GM10266 (cell line): ENCODE measurements around the gene ARVCF.

Experiments used
- DNase-seq: peaks from one replicate; pipeline ENCODE4 v3.0.0; 2012; ENCODE audit errors: extremely low spot score
- CTCF ChIP-seq: IDR thresholded peaks from 2 replicates; pipeline ENCODE4 v1.5.1; 2012; ENCODE audit warnings: mild to moderate bottlenecking, low read depth; ENCODE audit not compliant: control insufficient read depth, insufficient read depth; ENCODE audit errors: missing control alignments

ARVCF gene

GRCh38 chr22:19994851-19995610 lies 21.6 kb downstream of the ARVCF start:
- TF ChIP-seq CTCF = no peak
- DNase-seq = no peak

DNA sequence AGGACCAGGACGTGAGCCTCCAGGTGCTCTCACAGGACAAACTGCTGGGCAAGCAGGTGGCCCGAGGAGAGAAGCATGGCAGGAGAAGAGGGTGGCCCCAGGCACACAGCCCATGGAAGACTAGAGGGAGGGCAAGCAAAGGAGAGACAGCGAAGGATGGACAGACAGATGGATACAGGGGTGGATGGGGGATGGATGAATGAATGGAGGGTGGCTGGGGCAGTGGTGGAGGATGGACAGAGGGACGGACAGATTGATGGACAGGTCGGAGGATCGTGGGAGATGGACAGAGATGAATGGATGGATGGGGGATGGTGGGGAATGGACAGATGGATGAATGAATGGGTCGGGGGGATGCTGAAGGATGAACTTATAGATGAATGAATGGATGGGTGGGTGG lies 22.7 kb downstream of the ARVCF start:
- no peak for DNase-seq
- TF ChIP-seq CTCF = no peak

DNA sequence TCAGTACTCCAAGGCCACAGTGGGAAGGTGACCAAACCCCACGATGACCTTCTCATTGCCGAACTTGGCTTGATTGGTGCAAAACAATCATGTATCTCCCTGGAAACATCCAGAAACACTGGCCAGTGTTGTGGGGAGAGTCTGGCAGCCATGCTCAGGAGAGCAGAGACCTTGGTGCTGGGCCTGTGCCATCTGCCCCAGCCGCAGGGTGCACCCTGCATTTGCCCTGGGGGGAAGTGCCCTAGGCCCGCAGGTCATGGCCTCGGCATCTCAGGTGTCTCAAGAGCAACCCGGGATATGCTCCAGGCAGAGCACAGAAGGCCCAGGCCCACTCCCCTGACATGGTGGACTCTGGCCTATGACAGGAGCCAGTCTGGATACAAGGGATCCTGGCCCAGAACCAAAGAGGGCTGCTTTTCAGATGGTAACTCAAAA lies 23.7 kb downstream of the ARVCF start:
- no peak for DNase-seq
- no peak for TF ChIP-seq CTCF

GRCh38 chr22:19992481-19992911 lies 24.1 kb downstream of the ARVCF start:
- DNase-seq = no peak
- TF ChIP-seq CTCF = no peak

- no peak for TF ChIP-seq CTCF
- no peak for DNase-seq
These were observed 24.8 kb downstream of the ARVCF start for GRCh38 chr22:19991645-19992451.

DNA sequence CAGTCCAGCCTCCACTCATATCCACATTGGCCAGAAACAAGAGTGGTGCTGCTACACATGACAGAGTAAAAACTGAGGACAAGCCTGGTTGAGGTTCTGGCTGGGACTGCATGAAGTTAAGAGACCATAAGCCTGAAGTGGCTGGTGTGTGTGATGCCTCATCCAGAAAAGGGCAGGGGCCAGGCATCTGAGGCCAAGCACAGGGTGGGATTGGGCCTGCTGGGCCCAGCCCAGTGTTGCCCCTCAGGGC lies 25.3 kb downstream of the ARVCF start:
- TF ChIP-seq CTCF = no peak
- DNase-seq = no peak
